GM12891 (cell line): ENCODE data around the gene PDLIM3.
"Not testable (repeated sequence)": the region's sequence is repeated elsewhere in the genome, so short reads cannot be mapped to it uniquely, and the experiment has no call there.

ENCODE experiments used
- DNase-seq: peaks from one replicate; pipeline ENCODE4 v3.0.0; 2011; ENCODE audit warnings: low spot score; ENCODE audit not compliant: insufficient read length
- FAIRE-seq: peaks from 2 replicates; lab custom pipeline; 2011; peaks lifted over from hg19 to GRCh38; lab: Jason Lieb, UNC
- PAX5 ChIP-seq: IDR thresholded peaks from 2 replicates; pipeline ENCODE4 v1.6.1; 2011; ENCODE audit warnings: low read length, moderate library complexity, mild to moderate bottlenecking; ENCODE audit not compliant: insufficient read depth, severe bottlenecking
- POLR2A ChIP-seq: IDR thresholded peaks from 2 replicates; pipeline ENCODE4 v1.6.1; 2011; ENCODE audit warnings: low read depth, low read length, control low read depth
- POLR2AphosphoS5 ChIP-seq: IDR thresholded peaks from 2 replicates; pipeline ENCODE4 v1.6.1; 2011; ENCODE audit warnings: low read depth, low read length, control low read depth
- POU2F2 ChIP-seq: IDR thresholded peaks from 2 replicates; pipeline ENCODE4 v1.6.1; 2011; ENCODE audit warnings: low read depth, mild to moderate bottlenecking, control low read depth, low read length, moderate library complexity
- SPI1 ChIP-seq: IDR thresholded peaks from 2 replicates; pipeline ENCODE4 v1.6.1; 2011; ENCODE audit warnings: low read depth, low read length, control low read depth
- TAF1 ChIP-seq: IDR thresholded peaks from 2 replicates; pipeline ENCODE4 v1.6.1; 2011; ENCODE audit warnings: low read depth, low read length, control low read depth

The PDLIM3 gene

DNA sequence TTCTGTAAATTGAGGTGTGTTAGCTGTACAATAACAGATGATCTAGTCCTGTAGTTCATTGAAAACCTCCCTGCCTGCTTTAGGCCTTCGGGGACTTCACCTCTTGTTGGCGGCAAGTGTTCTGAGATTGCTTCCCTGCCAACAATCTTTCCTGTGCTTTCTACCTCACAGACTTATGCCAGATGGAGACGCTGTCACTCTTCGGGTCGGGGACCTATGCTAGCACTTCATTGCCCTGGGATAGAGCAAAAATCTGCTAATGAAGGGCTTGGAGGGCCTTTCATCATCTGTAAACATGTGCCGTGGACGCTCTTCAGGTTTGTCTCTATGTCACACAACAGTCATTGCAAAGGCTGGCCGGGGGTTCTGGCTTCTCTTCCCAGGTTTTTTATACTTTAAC is 4.7 kb upstream of the PDLIM3 start:
- TF ChIP-seq TAF1 (no peak), POLR2A (no peak), POLR2AphosphoS5 (no peak), POU2F2 (no peak)
- DNase-seq (no peak), FAIRE-seq (no peak)

DNA sequence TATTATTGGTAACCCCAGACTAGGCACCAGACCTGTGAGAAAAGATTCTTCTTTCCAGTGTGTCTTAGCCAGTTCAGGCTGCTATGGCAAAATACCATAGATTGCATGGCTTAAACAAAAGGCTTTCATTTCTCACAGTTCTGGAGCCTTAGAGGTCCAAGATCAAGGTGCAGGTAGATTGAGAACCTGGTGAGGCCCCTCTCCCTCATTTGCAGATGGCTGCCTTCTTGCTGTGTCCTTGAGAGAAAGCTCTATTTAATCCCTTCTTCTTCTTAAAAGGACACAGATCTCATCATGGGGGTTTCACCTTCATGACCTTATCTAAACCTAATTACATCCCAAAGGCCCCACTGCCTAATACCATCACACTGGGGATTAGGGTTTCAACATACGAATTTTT is 3.5 kb upstream of the PDLIM3 start:
- TF ChIP-seq POLR2A: no peak
- no peak for TF ChIP-seq POU2F2
- no peak for TF ChIP-seq TAF1
- no peak for TF ChIP-seq POLR2AphosphoS5
- no peak for TF ChIP-seq PAX5
- TF ChIP-seq SPI1: no peak
- FAIRE-seq (no peak), DNase-seq (no peak)

- no peak for DNase-seq
- TF ChIP-seq TAF1: no peak
- no peak for TF ChIP-seq POLR2A
- no peak for TF ChIP-seq POU2F2
- no peak for FAIRE-seq
These were observed 1.1 kb upstream of the PDLIM3 start for GRCh38 chr4:185536411-185536709.

DNA sequence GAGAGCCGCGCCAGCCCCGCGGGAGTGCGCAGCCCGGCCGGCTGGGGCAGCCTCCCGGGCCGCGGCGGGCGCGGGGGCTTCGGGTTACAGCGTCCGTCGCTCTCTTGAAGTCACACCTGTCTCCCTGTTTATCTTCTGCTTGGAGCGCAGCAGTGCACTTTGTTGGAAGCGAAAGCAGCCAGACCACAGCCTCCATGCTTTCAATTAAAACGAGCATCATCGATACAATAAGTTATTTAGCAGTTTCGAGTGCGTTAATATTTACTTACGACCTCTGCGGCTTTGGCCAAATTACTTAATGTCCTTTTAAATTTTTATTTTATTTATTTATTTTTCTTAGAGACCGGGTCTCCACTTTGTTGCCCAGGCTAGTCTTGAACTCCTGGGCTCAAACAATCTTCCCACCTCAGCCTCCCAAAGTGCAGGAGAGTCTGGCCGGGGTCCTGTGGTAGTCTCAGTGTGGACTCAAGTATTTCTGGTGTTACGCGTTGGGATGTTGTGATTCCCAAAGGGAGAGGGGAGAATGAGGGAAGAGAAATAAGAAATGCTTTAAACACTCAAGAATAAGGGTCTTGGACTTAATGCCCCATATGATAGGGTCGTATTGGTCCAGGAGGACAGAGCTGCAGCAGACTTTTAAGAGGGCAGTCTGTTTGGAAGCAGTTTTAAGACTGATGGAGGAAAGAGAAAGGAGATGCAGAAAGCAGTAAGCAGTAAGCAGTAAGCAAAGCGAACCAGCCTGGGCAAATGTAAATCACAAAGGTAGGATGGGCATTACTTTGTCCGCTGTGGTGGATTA is 504 bp upstream of the PDLIM3 start:
- no peak for DNase-seq
- no peak for TF ChIP-seq SPI1
- no peak for FAIRE-seq

DNA sequence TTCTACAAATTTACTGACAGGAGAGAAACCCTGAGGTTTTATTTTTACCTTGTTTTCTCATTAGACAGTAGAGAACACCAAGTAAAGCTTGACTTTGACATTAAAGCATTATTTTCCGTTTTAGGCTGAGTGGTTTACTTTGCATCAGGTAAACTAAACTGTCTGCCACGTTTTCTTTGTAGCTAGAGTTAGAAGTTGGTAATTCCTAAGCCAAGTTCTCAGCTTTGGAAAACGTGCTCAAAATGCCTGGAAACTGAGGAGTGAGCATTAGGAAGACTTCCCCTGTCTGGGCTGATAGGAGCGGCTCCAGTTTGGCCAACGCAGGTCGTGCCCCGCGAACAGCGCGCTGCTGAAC is 819 bp downstream of the PDLIM3 start:
- DNase-seq (no peak), FAIRE-seq (no peak)
- TF ChIP-seq SPI1 (no peak), POU2F2 (no peak), POLR2A (no peak), POLR2AphosphoS5 (no peak), PAX5 (no peak)

DNA sequence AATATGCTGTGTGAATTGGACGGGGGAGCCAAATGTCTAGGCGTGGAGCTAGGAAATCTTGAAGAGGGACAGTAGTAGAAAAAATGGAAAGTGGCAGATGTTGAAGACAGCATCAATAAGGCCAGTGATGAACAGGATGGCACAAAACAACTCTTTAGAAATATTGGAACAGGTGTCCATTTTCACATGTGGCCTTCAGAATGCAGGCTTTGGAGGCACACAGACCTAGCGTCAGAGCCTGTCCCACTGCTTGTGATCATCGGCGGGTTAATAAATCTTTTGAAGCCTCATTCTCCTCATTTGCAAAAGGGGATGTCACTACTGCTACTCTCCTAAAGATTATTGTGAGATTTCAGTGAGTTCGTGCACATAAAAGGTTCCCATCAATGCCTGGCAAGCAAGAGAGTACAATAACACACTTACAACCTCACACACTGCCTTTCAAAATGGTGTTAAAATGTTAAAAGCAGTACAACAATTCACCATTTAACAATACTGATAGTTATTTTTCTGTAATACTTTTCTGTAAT is 2.4 kb downstream of the PDLIM3 start:
- TF ChIP-seq PAX5 (no peak), POLR2A (no peak), TAF1 (no peak), SPI1 (no peak), POLR2AphosphoS5 (no peak), POU2F2 (no peak)
- FAIRE-seq (no peak), DNase-seq (no peak)

DNA sequence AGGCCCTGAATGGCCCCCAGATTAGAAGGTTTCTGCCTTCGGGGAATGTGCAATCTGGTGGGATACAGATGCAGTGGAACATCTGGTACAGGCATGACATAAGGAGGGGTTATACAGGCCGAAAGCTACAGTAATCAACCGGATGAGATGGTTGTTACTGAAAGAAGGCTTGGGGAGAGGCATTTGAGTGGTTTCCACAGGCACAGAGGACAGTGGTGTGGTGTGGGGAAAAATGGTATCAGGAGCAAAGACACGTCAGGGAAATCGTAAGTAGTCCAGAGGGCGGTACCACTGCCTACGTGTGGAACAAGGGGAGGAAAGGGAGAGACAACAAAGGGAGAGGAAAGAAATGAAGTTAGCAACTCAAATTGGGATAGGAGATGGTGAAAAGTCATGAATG is 3.0 kb downstream of the PDLIM3 start:
- TF ChIP-seq PAX5: no peak
- DNase-seq (no peak), FAIRE-seq (no peak)

- DNase-seq: not testable (repeated sequence)
These were observed 3.7 kb downstream of the PDLIM3 start for GRCh38 chr4:185531654-185532053.

DNA sequence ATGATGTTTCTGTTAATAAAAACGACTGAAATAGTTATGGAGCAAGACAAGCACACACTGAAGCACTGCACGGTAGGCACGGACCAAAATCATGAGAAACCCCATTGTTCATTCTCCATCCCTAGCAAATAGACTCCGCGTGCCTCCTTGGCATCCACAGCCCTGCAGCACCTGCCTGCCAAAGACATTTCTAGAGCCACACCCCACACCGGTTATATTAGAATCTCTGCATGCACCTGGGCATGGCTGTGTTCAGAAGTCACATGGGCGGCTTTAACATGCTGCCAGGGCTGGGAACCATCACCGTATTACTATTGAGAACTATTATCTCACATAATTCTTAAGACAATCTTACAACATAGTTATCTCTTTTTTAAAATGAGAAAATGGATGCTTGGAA is 5.9 kb downstream of the PDLIM3 start:
- FAIRE-seq (no peak), DNase-seq (no peak)
- TF ChIP-seq TAF1 (no peak), PAX5 (no peak), POLR2A (no peak), SPI1 (no peak), POU2F2 (no peak), POLR2AphosphoS5 (no peak)

More at GRCh38 chr4:185531654-185532053, 3.7 kb downstream of the PDLIM3 start:
- FAIRE-seq: not testable (repeated sequence)

DNA sequence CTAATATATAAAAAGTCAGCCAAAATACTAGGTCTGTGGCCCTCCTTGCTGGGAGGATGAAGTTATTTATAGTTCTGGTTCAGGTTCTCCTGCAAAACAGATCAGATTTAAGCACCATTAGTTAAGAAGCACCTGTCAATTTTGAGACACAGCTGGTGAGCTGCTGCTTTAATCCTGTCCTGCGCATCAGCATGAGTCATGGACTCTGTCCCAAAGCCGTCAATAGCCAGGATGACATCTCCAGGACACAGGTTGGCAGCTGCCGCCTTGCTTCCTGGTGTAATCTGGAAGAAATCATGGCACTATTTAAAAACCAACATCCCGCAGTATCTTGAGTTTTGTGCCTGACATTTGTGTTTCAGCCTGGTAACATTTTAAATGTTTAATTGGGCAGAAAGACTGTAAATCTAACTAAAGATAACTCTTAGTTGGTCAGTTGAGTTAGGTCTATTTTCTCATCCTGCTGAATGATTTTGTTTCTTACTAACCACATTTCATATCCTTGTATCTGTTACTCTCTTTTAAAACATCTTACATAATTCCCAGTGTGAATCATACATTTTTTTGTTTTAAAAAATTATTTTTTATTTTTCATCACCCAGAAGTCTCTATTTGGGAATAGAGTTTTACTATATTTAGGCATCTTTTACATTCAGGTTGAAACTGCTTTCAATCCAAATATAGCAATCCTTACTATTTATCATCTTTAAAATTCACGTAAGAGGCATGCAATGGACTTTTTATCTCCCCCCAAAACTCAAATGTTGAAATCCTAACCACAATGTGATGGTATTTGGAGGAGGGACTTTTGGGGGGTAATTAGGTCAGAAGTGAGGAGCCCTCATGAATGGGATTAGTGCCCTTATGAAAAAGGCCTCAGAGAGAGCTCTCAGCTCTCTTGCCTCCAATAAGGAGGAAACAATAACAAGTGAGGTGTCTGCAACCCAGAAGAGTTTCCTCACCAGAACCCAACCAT is 10.1 kb downstream of the PDLIM3 start:
- TF ChIP-seq POLR2A: no peak
- TF ChIP-seq SPI1: no peak
- TF ChIP-seq POLR2AphosphoS5: no peak
- no peak for TF ChIP-seq PAX5
- TF ChIP-seq TAF1: no peak
- no peak for DNase-seq
- no peak for FAIRE-seq
